GM19328 (cell line): ENCODE measurements around the gene RPL31.
"Not testable (repeated sequence)": the region's sequence is repeated elsewhere in the genome, so short reads cannot be mapped to it uniquely, and the experiment has no call there.

Experiments used
- ATAC-seq: cut with Tn5 transposase; IDR thresholded peaks from one replicate; pipeline ENCODE4 v1.9.1; 2021; ENCODE audit warnings: mild to moderate bottlenecking, moderate library complexity; ENCODE audit not compliant: unreplicated experiment

RPL31 gene

DNA sequence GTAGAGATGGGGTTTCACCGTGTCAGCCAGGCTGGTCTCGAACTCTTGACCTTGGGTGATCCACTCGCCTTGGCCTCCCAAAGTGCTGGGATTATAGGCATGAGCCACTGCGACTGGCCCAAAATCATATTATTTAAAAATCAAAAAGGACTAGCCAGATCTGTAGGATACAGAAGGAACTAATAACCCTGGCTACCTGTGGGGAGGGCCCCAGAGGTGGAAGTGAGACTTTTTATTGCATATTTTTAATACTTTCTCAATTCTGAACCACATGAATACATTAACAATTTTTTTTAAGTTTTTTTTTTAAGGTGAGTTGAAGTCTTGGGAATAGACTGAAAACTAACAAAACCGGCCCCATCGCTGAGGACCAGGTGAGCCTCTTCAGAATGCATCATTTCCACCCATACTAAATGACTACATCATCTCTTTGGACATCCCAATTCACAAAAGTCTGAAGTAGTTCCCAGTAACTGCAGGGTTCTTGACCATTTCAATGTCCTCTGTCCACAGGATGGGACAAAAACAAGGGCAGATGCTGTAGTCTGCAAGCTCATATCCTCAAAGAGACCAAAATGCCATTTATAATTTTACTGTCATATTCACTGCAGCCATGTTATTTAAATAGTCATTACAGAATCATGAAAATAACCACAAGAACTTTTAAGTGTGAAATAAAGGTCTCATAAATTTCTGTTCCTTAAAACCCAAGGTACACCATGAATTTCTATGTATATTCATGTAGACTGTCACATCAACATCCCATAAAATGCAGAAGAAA, 21.4 kb downstream of the RPL31 start:
- no peak for ATAC-seq

GRCh38 chr2:101025561-101025960, 23.5 kb downstream of the RPL31 start:
- ATAC-seq = no peak

DNA sequence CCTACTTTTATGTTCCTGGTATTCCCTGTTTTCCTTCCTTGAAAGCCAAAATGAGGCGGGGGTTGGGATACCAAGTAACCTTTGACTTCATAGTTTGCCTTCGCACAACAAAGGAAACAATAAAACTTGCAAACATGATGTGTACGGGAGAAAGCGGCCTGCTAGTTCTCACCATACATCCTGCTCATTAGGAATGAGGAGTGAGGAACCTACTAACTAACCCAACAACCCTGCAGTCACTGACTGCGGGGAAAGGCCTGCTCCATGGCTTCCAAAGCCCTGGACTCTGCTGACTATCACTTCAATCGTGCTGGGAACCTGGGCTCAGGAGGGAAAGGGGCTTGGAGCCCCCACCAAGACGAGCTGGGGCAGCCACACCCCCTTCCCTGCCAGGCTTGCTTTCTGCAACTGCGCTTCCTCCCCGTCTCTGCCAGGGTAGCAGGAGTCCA, 24.2 kb downstream of the RPL31 start:
- ATAC-seq = no peak

DNA sequence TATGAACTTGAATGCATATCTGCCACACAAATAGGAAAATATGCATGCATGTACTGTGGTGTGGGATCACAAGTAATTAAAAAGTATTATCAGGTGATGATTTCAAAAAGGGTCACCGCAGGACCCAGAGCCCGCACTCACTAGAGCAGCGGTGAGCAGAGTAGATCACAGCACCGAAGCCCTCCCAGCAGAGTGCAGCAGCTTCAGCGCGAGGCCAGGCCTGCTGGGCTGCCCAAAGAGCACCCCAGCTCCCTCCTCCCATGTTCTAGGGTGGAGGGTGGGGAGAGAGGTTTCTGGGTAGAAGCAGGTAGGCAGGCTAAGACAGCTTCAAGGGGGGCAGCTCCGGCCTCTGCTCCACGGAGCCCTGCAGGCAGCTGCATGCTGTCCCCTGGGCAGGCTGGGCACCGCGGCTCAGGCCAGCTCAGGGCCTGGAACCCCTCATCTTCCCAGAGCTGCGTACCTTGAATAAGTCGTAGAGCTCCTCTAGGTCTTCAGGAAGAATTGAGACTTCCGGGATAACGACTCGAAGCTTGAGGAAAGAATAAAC, 24.9 kb downstream of the RPL31 start:
- ATAC-seq = no peak

- no peak for ATAC-seq
Measured at GRCh38 chr2:101027852-101028251, 25.8 kb downstream of the RPL31 start.

DNA sequence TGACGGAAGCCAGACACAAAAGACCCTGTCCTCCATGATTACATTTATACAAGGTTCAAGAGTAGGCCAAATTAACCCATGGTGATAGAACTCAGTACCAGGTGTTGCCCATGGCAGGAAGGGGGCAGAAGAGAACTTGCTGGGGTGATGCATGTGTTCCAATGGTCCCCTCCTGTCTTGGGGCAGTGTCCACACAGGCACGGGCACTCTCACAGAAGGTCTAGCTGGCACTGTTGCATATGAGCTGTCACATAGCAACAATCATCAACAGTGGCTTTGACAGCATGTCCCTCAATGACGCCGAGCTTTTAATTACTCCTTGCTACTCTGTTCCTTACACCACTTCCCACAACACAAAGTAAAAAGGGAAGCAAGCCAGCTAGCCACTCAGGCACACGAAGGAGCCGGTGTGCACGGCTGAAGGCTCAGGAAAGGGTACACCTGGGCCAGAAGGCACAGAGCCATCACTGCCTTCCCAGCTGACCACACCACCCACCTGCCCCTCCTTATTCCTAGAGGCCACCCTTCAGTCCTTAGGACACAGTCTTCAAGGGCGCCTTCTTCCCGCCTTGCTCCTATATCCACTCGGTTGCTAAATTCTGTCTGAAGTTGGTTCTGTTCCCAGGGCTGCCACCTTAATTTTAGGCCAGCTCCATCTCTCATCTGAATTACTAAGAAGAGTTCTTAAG, 28.9 kb downstream of the RPL31 start:
- ATAC-seq = no peak

DNA sequence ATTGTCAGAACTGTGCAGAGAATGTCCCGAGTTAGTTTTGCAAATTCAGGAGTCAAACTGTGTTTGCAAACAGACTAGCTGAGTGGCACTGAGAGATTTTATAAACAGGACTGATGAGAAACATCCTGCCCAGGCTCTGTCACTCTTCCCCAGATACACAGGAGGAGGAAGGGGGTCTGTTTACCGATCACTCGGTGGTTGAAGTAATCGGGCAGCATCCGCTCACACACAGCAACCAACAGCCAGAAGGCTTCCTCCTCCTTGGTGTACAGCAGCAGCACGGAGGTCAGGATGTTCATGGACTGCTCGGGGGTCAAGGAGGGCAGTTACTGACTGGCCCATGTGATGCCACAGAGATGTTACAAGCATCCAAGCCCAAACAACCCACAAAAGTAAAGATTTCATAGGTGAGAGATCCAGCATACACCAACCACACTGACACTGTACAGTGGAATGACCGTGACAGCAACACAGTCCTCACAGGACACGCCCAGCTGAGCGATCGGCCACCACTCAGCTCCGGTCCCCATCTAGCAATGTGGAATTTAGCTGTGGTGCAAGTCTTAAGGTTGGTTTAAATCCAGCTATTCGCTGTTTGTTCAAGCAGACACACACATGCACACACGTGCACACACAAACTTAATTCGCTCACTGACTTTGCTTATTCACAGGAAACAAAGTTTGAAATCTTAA, 30.1 kb downstream of the RPL31 start:
- no peak for ATAC-seq

GRCh38 chr2:101036562-101036961, 34.5 kb downstream of the RPL31 start:
- ATAC-seq = no peak

DNA sequence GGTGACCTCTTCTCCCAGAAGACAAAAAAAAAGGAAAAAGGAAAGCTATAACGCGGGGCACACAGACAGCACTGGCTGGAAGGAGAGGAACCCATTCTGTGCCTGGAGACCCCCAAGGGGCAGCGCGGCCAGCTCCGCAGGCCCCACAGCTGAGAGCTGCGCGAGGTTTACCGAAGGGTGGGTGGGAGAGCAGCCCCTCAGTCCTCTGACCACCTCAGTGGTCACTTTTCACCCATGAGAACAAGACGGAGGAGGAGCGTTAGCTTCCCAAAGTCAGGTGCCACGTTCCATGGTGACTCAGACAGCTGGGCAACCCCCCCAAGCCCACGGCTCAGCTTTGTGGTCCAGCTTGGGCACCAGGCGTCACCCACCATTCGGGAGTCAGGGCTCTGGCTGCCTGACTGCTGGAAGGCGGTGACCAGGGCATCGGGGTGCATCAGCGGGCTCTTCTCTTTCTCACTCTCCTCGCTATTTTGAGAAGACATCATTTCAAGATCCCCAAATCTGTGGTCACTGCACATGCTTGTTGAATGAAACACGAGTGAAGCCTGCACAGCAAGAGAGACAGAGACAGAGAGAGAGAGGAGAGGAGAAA, 35.2 kb downstream of the RPL31 start:
- no peak for ATAC-seq

DNA sequence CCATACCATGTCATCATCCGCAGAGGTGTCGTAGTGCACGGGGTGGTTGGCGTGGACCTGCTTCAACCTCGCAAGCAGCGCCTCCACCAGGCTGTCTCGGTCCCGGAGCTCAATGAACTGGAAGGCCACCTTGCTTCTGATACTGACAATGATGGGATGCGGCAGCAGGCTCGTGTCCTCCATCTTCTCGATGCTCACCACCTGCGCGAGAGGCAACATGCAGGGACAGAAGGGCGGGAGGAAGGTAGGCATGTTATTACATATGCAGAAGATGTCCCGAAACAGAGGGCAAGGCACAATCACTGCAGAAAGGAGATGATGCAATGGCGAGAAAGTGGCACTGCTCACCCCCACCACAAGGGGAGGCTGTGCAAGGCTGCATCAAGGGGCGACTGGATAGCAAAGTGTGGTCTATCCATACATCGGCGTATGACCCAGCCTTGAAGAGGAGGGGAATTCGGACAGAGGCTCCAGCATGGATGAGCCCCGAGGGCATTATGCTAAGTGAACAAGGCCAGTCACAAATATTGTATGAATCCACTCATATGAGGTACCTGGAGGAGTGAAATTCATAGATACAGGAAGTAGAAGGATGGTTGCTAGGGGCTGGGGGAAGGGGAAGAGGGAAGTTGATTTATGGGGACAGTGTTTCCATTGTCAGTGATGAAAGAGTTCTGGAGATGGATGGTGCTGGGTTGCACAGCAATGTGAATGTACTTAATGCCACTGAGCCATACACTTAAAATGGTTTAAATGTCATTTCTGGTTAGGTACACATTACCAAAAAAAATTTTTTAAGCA, 36.6 kb downstream of the RPL31 start:
- no peak for ATAC-seq

DNA sequence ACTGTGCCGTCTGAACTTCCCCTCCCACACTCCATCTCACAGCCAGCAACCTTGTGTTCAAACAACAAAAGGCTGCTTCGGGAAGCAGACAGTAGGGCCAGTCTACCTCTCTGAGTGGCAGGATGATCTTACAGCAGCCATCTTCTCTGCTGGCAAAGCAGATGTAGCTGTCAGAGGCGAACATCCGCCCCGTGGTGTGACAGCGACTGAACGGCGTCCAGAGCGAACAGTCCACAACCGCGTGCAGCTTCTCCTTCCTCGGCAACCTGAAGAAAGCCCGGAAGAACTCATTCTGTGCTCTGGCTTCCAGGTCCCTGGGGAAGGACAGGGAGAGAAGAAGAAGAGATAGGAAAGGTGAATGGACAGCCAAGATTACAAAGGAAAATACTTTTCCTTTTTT, 38.0 kb downstream of the RPL31 start:
- no peak for ATAC-seq

DNA sequence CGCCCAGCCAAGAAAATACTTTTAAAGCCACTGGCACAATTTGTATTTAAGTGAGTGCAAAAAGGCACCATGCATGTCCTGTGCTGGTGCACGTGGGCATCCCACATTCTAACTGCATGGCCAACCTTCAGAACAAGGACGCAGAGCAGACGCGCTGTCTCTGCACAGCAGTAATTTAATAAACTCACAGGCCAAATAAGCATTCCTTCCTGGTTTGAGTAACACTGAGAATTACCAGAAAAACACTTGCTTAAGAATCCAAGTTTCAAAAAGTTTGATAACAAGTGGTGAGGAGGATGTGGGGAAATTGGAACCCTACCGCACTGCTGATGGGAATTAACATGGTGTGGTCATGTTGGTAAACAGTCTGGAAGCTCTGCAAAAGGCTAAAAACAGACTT, 38.7 kb downstream of the RPL31 start:
- ATAC-seq = no peak

- ATAC-seq = no peak
Measured at GRCh38 chr2:101041413-101041812, 39.3 kb downstream of the RPL31 start.

DNA sequence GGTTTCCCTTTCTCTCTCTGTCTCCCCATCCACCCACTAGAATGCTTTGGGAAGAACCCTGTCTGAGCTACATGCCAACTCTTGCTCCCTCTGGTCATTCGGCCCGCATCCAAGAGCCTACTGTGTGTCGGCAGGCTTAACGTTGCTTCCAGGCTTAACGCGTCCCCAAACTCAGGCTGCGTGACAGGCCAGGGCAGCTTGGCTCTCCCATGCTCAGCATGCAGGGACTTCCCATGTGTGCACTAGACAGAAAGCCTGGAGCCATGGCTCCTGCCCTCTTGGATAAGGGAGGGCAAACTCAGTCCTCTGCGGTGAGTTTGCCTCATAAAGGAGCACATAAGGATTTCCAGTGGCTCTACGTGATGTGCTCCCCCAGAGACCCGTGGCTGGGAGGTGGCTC, 43.2 kb downstream of the RPL31 start:
- no peak for ATAC-seq

DNA sequence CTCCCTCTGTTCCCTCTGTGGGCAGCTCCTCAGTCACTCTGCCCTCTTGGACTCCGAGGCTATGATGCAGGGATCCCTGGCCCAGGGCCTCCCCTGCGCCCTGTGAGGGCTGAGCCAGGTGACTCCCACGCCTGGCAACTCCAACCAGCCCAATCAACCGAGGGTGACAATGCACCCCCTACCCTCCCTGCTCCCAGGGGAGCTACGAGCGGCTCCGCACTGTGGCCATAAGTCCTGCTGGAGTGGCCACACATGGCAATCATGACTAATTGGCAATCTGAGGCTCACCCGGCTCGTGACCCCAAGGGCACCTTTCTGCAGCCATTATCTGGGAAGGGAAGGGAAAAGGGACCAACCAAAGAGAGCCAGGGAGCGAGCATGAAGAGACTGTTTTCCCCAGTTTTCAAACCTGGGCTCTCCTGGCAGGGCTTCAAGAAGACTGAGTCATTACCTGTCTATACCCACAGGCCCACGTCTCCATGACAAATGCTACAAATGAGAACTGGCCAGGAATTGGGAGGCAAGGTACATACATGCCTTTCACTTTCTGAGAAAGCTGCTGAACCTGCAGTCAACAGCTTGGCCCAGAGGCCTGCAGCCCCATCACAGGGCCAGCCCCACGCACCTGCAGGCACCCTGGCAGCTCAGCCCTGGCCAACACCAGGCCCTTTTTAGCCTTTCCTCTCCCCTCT, 45.1 kb downstream of the RPL31 start:
- no peak for ATAC-seq

GRCh38 chr2:101047774-101048173, 45.7 kb downstream of the RPL31 start:
- no peak for ATAC-seq

DNA sequence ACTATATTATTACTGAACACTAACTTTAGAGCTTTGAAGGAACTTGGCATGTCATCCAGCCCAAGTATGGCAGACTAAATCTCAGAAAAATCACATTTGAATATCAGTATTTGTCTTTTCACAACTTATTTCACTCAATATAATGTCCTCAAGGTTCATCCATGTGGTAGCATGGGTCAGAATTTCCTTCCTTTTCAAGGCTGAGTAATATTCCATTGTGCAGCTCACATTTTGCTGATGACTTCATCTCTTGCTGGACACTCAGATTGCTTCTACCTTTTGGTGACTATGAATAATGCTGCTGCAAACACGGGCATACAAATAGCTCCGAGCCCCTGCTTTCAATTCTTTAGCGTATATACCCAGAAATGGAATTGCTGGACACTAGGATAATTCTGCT, 46.7 kb downstream of the RPL31 start:
- no peak for ATAC-seq

- ATAC-seq = not testable (repeated sequence)
Measured at GRCh38 chr2:101050886-101051285, 48.8 kb downstream of the RPL31 start.

- no peak for ATAC-seq
Measured at GRCh38 chr2:101052147-101052546, 50.1 kb downstream of the RPL31 start.

GRCh38 chr2:101053117-101053516, 51.0 kb downstream of the RPL31 start:
- ATAC-seq = no peak
